ENCODE measurements around the gene ATG10. TPM values are rescaled to one million over a fixed set of nuclear protein-coding genes. Genes with fewer than 3 reads are reported as not detected.

The ATG10 gene
- total RNA-seq, 4 donors from 2014 or later = 6.0 to 16.4 (median 10.2) TPM

DNA sequence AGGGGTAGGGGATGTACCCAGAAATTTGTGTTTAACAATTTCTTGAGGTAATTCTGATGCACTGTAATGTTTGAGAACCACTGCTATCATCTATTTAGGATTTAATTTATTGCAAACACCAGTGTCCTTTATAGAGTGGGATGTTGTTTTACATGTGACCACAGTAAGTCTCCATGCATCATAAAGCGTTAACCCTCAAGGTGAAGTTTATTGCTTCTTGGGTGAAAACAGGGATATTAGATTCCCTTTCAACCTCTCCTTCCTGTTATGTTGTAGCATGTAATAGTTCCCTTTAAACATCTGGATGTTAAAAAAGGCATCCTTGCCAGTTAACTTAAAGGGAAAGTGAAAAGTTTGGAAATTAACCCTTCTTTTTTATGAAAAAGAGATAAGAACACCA is 35.8 kb upstream of the ATG10 start:
- no peaks in the 10 kb centered on the region for H3K36me3 ChIP-seq
- TF ChIP-seq POLR2A (IDR thresholded peaks at IDR 0.05) (no peak), EP300 (IDR thresholded peaks at IDR 0.05) (no peak)
- TF ChIP-seq, protein P1, sequence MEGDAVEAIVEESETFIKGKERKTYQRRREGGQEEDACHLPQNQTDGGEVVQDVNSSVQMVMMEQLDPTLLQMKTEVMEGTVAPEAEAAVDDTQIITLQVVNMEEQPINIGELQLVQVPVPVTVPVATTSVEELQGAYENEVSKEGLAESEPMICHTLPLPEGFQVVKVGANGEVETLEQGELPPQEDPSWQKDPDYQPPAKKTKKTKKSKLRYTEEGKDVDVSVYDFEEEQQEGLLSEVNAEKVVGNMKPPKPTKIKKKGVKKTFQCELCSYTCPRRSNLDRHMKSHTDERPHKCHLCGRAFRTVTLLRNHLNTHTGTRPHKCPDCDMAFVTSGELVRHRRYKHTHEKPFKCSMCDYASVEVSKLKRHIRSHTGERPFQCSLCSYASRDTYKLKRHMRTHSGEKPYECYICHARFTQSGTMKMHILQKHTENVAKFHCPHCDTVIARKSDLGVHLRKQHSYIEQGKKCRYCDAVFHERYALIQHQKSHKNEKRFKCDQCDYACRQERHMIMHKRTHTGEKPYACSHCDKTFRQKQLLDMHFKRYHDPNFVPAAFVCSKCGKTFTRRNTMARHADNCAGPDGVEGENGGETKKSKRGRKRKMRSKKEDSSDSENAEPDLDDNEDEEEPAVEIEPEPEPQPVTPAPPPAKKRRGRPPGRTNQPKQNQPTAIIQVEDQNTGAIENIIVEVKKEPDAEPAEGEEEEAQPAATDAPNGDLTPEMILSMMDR (IDR thresholded peaks at IDR 0.05) = no peak
- 54 to 93% methylated on average over 1 of the region's 1 CpG for WGBS, 2 donors (ENCODE audit: low coverage in 1 of 2)
- no peak for ATAC-seq
- H3K27me3 ChIP-seq = no peaks in the 10 kb centered on the region
- H3K27ac ChIP-seq = no peak overlapping the region
- H3K4me1 ChIP-seq = no peaks in the 10 kb centered on the region
- peaks cover 0 to 4% (median 0%) of the 10 kb centered on the region in 3 donors for H3K9me3 ChIP-seq
- no peak overlapping the region for H3K4me3 ChIP-seq

DNA sequence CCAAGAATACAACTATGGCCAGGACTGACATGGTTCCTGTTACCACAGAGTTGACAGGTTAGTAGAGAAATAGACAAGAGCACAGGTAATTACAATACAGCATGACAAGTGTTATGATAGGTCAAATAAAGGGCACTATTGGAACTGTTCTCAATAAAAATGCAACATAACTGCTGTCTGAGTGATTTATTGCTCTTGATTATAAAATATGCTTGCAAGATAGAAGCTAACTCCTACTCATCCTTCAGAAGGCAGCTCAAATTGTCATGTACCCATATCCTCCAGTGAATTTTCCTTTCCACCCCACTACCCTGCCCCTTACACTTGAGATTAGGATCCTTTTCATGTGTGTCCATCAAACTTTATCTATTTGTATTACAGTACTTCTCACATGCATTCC is 35.1 kb upstream of the ATG10 start:
- TF ChIP-seq, protein P1 (IDR thresholded peaks at IDR 0.05) = no peak
- no peak for TF ChIP-seq EP300 (IDR thresholded peaks at IDR 0.05)
- no peak for TF ChIP-seq POLR2AphosphoS5 (IDR thresholded peaks at IDR 0.05)
- TF ChIP-seq POLR2A (IDR thresholded peaks at IDR 0.05) = no peak
- no peaks in the 10 kb centered on the region for H3K4me1 ChIP-seq
- H3K27ac ChIP-seq = no peak overlapping the region
- ATAC-seq = no peak
- no peaks in the 10 kb centered on the region for H3K36me3 ChIP-seq
- no peaks in the 10 kb centered on the region for H3K27me3 ChIP-seq
- no peak overlapping the region for H3K4me3 ChIP-seq
- H3K9me3 ChIP-seq = peaks cover 0 to 9% (median 0%) of the 10 kb centered on the region in 3 donors

DNA sequence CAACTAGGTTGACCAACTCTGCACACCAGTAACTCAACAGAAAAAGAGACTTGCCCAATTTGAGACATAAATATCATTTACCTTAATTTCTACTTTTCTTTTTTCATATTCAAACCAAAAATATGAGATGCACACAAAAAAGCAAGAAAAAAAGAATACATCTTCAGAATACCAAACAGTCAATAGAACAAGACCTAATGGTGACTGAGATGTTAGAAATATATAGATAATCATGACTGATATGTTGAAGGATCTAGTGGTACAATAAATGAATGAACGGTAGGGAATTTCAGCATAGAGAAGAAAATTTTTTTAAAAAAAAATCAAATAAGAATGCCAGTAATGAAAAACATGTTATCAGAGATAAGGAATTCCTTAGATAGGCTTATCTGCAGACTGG is 29.1 kb upstream of the ATG10 start:
- Histone ChIP-seq H3K27me3 (no peaks in the 10 kb centered on the region), H3K9me3 (peaks cover 0 to 33% (median 0%) of the 10 kb centered on the region in 3 donors), H3K4me1 (no peaks in the 10 kb centered on the region), H3K36me3 (no peaks in the 10 kb centered on the region), H3K4me3 (no peak overlapping the region), H3K27ac (no peak overlapping the region)
- ATAC-seq = no peak
- TF ChIP-seq POLR2AphosphoS5 (IDR thresholded peaks at IDR 0.05) = no peak
- WGBS, 2 donors (ENCODE audit: low coverage in 1 of 2) = 100% methylated on average over 1 of the region's 1 CpG; no CpG with 5 or more reads in 1 of the 2 donors

- no peak for ATAC-seq
- no peak overlapping the region for H3K27ac ChIP-seq
- TF ChIP-seq, protein P1 (IDR thresholded peaks at IDR 0.05) = no peak
- TF ChIP-seq POLR2AphosphoS5 (IDR thresholded peaks at IDR 0.05) (no peak), POLR2A (IDR thresholded peaks at IDR 0.05) (no peak), EP300 (IDR thresholded peaks at IDR 0.05) (no peak)
- H3K4me1 ChIP-seq = peaks cover 2 to 11% (median 3%) of the 10 kb centered on the region in 3 donors
- peaks cover 0 to 8% (median 0%) of the 10 kb centered on the region in 3 donors for H3K9me3 ChIP-seq
- H3K27me3 ChIP-seq = no peaks in the 10 kb centered on the region
- WGBS, 2 donors (ENCODE audit: low coverage in 1 of 2) = 58 to 60% methylated on average over 3 of the region's 3 CpGs
- no peak overlapping the region for H3K4me3 ChIP-seq
- H3K36me3 ChIP-seq = no peaks in the 10 kb centered on the region
Observed at GRCh38 chr5:81948349-81948748, 23.5 kb upstream of the ATG10 start.

DNA sequence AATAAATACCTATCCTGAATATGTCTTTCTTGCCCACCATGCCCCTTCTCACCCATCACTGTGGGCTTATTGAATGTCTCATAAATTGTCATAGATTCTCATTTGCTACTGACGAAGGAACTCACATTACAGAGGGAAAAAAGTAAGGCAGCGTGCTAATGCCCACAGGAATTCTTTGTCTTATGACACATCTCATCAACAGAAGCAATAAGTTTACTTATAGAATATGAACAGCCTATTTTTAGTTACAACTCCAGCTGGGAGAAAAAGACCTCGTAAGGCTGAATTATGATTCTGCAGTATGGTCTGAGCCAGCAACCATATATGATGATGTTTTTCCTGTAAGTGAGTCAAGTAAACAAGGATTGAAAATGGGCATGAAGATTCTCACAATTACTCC is 22.4 kb upstream of the ATG10 start:
- TF ChIP-seq EP300 (IDR thresholded peaks at IDR 0.05) (no peak), POLR2A (IDR thresholded peaks at IDR 0.05) (no peak), POLR2AphosphoS5 (IDR thresholded peaks at IDR 0.05) (no peak)
- TF ChIP-seq, protein P1 (IDR thresholded peaks at IDR 0.05) = no peak
- H3K4me1 ChIP-seq = peaks cover 2 to 11% (median 3%) of the 10 kb centered on the region in 3 donors
- no peaks in the 10 kb centered on the region for H3K27me3 ChIP-seq
- no peak for ATAC-seq
- WGBS, 2 donors (ENCODE audit: low coverage in 1 of 2) = 60 to 92% methylated on average over 3 of the region's 3 CpGs
- H3K9me3 ChIP-seq = no peaks in the 10 kb centered on the region
- H3K4me3 ChIP-seq = no peak overlapping the region
- no peak overlapping the region for H3K27ac ChIP-seq
- H3K36me3 ChIP-seq = no peaks in the 10 kb centered on the region

Data from gastroesophageal sphincter (tissue), 4 donors.